Stomach smooth muscle (tissue), 2 donors: ENCODE measurements around the gene PEX14.

Experiments used
- H3K27ac ChIP-seq: one replicate; pipeline ENCODE4 v1.7.0; 2013; ENCODE audit warnings: mild to moderate bottlenecking, low read length, inconsistent platforms
- H3K27me3 ChIP-seq, 2 donors: one replicate each; pipeline ENCODE4 v1.7.0; 2013; ENCODE audit warnings: low read length in 2 of 2; ENCODE audit not compliant: insufficient read depth in 2 of 2, control insufficient read depth in 1 of 2
- H3K36me3 ChIP-seq, 2 donors: one replicate each; pipeline ENCODE4 v1.7.0; 2013; ENCODE audit warnings: low read length in 2 of 2; ENCODE audit not compliant: control insufficient read depth in 2 of 2, insufficient read depth in 2 of 2
- H3K4me1 ChIP-seq: one replicate; pipeline ENCODE4 v1.7.0; 2013; ENCODE audit warnings: low read length; ENCODE audit not compliant: control insufficient read depth, insufficient read depth
- H3K4me3 ChIP-seq, 2 donors: one replicate each; pipeline ENCODE4 v1.7.0; 2013; ENCODE audit warnings: low read length in 2 of 2
- H3K9ac ChIP-seq, 2 donors: one replicate each; pipeline ENCODE4 v1.7.0; 2013; ENCODE audit warnings: low read length in 2 of 2, mild to moderate bottlenecking in 1 of 2
- H3K9me3 ChIP-seq, 2 donors: one replicate each; pipeline ENCODE4 v1.7.0; 2013; ENCODE audit warnings: low read length in 2 of 2; ENCODE audit not compliant: control insufficient read depth in 2 of 2
- donor health status: healthy.
- donor health status: Pancreatic carcinoma.

The PEX14 gene

DNA sequence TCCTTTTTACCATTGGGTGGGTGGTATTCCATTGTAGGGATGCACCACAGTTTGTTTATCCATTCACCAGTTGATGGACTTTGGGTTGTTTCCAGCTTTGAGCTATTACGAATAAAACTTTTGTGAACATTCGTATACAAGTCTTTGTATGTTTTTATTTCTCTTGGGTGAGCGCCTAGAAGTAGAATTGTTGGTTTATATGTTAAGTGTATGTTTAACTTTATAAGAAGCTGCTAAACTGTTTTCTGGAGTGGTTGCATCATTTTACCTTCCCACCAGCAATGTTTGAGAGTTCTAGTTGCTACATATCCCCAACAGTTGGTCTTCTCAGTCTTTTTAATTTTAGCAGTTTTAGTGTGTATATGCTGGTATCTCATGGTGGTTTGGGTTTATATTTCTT lies 132.5 kb downstream of the PEX14 start:
- H3K27ac ChIP-seq, result no peak overlapping the region
- no peaks in the 10 kb centered on the region for H3K27me3 ChIP-seq
- peaks cover 0 to 3% of the 10 kb centered on the region in 2 donors for H3K36me3 ChIP-seq
- H3K4me1 ChIP-seq, result no peaks in the 10 kb centered on the region
- H3K9me3 ChIP-seq, result no peaks in the 10 kb centered on the region
- H3K4me3 ChIP-seq, result no peak overlapping the region
- H3K9ac ChIP-seq, result no peak overlapping the region

- no peak overlapping the region for H3K9ac ChIP-seq
- no peaks in the 10 kb centered on the region for H3K4me1 ChIP-seq
- H3K27me3 ChIP-seq, result no peaks in the 10 kb centered on the region
- H3K27ac ChIP-seq, result no peak overlapping the region
- no peaks in the 10 kb centered on the region for H3K9me3 ChIP-seq
- no peak overlapping the region for H3K4me3 ChIP-seq
- peaks cover 0 to 3% of the 10 kb centered on the region in 2 donors for H3K36me3 ChIP-seq
These were observed 133.9 kb downstream of the PEX14 start for GRCh38 chr1:10608690-10609089.

- Histone ChIP-seq H3K9me3 (no peaks in the 10 kb centered on the region), H3K9ac (no peak overlapping the region), H3K27ac (no peak overlapping the region)
These were observed 136.3 kb downstream of the PEX14 start for GRCh38 chr1:10610901-10611600.

DNA sequence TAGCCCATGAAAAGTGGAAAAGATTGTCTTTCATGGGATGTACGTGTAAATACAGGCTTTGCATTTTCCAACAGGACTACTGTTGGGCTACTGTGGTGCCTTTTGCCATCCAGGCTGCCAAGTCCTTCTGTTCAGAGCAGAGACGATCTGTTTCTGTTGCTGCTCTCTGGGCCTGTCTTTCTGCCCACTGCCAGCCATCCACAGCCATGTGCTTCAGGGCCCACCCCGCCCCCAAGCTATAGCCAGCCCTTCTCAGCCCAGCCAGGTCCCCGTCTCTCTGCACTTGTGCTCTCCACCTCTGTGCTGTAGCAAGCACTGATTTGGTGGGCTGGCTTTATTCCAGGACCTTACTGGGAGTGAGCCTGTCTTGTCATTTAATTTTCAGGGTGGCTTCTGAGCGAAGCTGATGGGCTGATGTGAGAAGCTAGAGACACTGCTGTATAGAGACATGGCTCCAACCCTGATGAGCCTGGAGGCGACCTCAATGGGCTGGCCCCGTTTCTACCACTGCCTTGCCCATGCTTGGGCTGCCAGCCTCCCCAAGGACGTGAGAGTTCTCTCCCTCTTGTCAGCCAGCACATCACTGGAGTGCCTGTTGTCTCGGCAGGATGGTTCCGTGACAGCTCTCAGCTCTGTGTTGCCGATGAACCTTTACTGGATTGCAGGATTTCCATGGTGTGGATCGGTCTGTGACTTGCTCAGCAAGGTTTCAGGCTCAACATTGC lies 137.8 kb downstream of the PEX14 start:
- Histone ChIP-seq H3K27ac (no peak overlapping the region), H3K9ac (no peak overlapping the region), H3K4me3 (no peak overlapping the region), H3K36me3 (no peaks in the 10 kb centered on the region), H3K9me3 (no peaks in the 10 kb centered on the region), H3K4me1 (no peaks in the 10 kb centered on the region), H3K27me3 (no peaks in the 10 kb centered on the region)

More at GRCh38 chr1:10610901-10611600, 136.3 kb downstream of the PEX14 start:
- Histone ChIP-seq H3K4me3 (no peak overlapping the region), H3K27me3 (no peaks in the 10 kb centered on the region), H3K36me3 (no peaks in the 10 kb centered on the region), H3K4me1 (no peaks in the 10 kb centered on the region)

DNA sequence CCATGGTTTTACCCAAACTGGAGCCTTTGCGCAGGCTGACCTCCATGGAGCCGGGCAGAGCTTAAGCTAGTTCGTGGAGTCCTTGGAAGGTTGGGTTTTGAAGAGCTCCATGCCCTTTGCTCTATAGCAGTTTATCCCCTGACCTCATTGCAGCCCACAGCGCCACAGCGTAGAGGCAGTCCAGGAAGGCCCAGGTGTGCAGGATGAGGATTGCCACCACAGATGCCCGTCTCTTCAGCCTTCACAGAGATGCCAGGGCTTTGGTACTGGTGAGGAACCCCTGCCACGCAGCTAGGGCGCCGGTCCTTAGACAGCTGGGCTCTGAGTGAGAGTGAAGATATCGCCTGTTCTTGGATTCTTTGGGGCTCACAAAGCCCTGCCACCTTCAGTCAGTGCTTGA lies 138.6 kb downstream of the PEX14 start:
- Histone ChIP-seq H3K9ac (no peak overlapping the region), H3K4me1 (no peaks in the 10 kb centered on the region), H3K27ac (no peak overlapping the region), H3K9me3 (no peaks in the 10 kb centered on the region), H3K36me3 (no peaks in the 10 kb centered on the region), H3K4me3 (no peak overlapping the region), H3K27me3 (no peaks in the 10 kb centered on the region)

DNA sequence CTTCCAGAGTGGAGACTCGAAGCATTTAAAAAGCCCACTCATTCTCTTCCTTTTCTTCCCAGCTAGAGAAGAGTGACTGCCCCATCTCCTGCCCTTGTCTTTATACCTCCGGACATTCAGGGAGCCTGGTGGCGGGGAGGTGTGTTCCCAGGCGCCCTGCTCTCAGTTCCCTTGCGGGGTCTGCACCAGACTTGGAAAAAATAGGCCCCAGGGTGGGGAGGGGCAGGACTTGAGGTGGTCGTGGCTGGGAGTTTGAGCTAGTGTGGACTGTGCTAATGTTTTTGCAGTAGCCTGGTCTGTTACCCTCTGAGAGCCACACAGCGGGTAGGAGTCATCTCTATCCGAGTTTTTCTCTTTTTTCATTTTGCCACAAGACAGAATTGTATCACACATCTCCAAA lies 139.1 kb downstream of the PEX14 start:
- no peaks in the 10 kb centered on the region for H3K27me3 ChIP-seq
- H3K4me3 ChIP-seq, result no peak overlapping the region
- H3K4me1 ChIP-seq, result no peaks in the 10 kb centered on the region
- H3K9ac ChIP-seq, result no peak overlapping the region
- H3K36me3 ChIP-seq, result no peaks in the 10 kb centered on the region
- no peaks in the 10 kb centered on the region for H3K9me3 ChIP-seq
- no peak overlapping the region for H3K27ac ChIP-seq

- Histone ChIP-seq H3K9ac (no peak overlapping the region), H3K27ac (no peak overlapping the region), H3K4me3 (no peak overlapping the region)
These were observed 139.9 kb downstream of the PEX14 start for GRCh38 chr1:10614377-10615225.

DNA sequence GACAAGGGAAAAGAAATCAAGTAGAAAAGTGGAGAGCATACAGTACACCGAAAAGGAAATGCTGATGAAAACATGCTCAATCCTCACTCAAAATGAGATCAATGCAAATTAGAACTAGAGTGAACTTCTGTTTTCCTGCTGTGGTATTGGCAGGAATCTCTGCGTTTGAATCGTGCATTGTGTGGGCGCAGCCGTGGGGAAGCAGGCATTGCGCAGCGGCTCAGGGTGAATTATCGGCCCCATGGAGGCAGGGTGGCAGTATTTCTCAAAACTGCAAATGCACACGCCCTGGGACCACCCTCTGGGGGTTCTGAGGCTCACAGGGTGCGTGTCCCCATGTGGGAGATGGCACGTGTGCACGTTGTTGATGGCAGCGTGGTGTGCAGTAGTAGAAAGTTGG lies 140.6 kb downstream of the PEX14 start:
- H3K9ac ChIP-seq, result no peak overlapping the region
- H3K27me3 ChIP-seq, result no peaks in the 10 kb centered on the region
- no peaks in the 10 kb centered on the region for H3K9me3 ChIP-seq
- H3K27ac ChIP-seq, result no peak overlapping the region
- no peaks in the 10 kb centered on the region for H3K4me1 ChIP-seq
- H3K36me3 ChIP-seq, result no peaks in the 10 kb centered on the region
- H3K4me3 ChIP-seq, result no peak overlapping the region

More at GRCh38 chr1:10614377-10615225, 139.9 kb downstream of the PEX14 start:
- Histone ChIP-seq H3K27me3 (no peaks in the 10 kb centered on the region), H3K36me3 (no peaks in the 10 kb centered on the region), H3K4me1 (no peaks in the 10 kb centered on the region), H3K9me3 (no peaks in the 10 kb centered on the region)

GRCh38 chr1:10615932-10616671 lies 141.4 kb downstream of the PEX14 start:
- Histone ChIP-seq H3K36me3 (no peaks in the 10 kb centered on the region), H3K27me3 (no peaks in the 10 kb centered on the region), H3K4me1 (no peaks in the 10 kb centered on the region), H3K4me3 (no peak overlapping the region), H3K27ac (no peak overlapping the region), H3K9me3 (no peaks in the 10 kb centered on the region), H3K9ac (no peak overlapping the region)

- Histone ChIP-seq H3K4me1 (no peaks in the 10 kb centered on the region), H3K36me3 (no peaks in the 10 kb centered on the region), H3K9ac (no peak overlapping the region), H3K9me3 (no peaks in the 10 kb centered on the region), H3K27ac (no peak overlapping the region), H3K4me3 (no peak overlapping the region), H3K27me3 (no peaks in the 10 kb centered on the region)
These were observed 141.9 kb downstream of the PEX14 start for GRCh38 chr1:10616696-10617095.
